NOMO-1 treated with dmso at 0.1 percent for 144 hours (cell line): ENCODE data around the gene AFAP1L1.

Source experiments
- DNase-seq: peaks from one replicate; lab custom pipeline; 2025; ENCODE audit not compliant: unreplicated experiment; lab: John Stamatoyannopoulos, UW

Gene AFAP1L1

DNA sequence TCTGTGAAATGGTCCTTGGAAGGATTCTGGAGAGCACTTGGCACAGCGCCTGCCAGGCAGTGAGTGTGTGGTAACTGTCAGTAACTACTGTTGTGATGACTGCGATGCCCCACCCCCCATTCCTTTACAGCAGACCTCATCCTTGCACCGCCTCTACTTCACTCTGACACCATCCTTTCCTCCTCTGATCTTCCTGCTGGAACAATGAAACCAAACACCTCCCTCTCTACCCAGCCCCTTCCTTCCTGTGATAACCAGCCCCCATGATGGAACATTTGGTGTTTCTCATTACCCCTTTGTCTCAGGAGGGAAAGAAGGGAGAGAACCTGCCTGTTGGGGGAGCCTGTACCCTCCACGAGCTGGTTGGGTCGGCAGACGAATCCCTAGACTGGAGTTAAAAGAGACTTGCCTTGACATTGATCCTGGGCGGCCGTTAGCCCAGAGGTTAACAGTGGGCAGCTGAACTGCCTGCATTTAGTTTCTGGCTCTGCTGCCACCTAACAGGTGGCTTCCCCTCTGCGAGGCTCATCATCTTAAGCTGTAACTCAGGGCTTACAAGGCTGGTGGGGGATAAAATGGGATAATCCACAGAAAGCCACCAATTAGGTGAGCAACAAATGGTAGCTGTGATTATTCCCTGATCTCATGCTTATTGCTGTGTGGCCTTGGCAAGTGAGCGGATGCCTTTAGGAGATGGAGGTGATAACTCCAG, 39.4 kb downstream of the AFAP1L1 start:
- no peak for DNase-seq

DNA sequence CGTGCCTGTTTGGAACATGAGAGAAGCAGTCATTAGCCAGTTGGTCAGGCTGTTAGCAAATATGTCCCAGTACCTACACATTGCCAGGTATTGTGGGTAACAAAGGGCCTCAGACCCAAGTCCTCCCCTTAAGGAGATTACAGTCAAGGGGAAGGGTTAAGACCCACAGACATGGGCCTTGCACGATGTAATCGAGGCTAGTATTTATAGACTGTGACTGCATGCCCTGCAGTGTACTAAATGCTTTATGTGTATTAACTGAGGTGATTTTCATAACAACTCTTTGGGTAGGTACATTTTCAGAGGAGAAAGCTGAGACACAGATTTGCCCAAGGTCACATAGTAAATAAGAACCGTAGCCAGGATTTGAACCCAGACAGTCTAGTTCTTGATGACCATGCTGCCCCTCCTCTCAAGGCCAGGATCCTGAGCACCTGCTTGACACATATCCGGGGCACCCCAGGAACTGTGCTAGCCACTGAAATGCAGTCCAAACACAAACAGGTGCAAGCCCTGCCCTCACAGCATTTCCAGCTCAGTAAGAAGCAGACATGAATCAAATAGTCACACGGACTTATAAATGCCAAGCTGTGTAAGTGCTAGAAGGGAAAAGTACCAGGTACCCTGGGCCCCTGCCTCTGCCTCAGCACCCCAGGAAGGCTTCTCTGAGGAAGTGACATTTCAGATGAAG, 41.6 kb downstream of the AFAP1L1 start:
- DNase-seq: no peak

DNA sequence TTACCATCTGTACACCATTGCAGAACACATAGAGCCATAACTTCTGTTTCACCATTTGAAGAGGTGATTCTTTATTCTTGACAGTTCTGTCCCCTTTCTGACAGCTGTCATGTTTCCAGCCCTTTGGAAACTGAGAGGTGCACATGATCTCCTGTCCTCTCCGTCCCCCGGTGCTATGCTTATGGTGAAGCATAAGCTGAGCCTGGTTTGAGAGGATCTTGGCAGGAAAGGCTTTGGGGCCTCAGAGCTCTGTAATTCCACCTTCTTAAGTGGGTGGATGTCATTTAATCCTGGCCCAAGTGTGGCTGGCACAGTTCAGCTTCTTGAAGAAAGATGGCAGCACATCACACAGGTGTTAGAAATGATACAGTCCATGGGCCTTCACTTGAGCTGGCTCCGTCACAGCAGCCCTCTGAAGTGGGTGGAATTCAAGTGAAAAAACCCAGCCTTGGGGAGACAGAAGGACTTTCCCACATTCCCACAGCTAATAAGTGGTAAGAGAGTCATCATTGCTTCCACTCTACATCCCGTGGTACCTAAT, 43.0 kb downstream of the AFAP1L1 start:
- DNase-seq: no peak

DNA sequence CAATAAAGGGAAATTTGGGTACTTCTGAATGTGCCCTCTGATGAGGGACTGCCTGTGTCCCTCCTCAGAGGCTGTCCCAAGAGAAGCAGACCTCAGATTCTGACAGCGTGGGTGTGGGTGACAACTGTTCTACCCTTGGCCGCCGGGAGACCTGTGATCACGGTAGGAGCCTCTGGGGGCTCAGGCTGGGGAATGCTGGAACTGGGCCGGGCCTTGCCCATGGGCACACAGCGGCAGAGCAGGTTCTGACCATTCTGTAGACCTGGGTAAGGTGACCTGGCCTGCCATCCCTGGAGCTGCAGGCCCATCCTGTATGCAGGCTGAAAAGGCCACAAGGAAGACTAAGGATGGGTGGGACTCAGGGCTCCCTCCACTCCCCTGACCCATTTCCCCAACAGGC, 44.1 kb downstream of the AFAP1L1 start:
- DNase-seq: no peak

DNA sequence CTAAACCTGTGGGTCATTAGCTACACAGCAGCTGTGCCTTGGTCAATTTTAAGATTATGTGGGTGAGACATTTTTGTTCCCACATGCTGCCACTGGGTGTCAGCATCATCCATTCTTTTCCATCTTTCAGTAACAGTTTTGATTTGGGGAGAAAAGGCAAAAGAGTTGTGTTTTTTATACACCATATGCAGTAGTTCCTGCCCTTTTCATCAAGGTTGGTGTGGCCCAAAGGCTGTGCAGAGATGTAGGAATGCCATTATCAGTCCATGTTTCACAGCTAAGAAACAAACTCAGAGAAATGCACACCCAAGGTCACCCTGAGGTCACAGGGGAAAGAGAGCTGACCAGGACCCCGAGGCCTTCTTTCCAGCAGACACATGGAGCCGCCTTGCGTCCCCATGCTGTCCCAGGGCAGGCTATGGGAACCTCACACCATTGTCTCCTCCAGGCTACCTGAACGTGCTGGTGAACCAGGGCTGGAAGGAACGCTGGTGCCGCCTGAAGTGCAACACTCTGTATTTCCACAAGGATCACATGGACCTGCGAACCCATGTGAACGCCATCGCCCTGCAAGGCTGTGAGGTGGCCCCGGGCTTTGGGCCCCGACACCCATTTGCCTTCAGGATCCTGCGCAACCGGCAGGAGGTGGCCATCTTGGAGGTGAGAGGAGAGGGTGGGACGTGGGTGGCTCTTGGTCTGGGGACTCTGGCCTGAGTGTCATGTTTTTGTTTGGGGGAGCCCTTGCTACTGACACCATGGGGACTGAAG, 45.8 kb downstream of the AFAP1L1 start:
- peak; percentile 16 for DNase-seq

DNA sequence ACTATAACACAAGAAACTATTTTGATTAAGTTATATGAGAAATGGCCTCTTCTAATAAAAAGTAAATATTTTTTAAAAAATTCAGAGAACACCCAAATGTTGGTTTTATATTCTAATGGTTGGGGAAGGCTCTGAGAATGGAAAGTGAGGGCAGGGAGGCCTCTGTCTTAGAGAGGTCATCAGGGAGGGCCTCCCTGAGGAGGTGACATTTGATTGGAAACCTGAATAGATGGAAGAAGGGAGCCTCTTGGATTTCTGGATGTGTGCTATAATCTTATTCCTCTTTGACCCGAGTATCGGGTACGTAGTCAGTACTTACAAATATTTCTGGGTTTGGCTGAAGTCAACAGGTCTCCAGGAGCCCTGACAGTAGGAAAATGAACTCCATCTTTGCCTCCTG, 47.5 kb downstream of the AFAP1L1 start:
- DNase-seq: no peak

DNA sequence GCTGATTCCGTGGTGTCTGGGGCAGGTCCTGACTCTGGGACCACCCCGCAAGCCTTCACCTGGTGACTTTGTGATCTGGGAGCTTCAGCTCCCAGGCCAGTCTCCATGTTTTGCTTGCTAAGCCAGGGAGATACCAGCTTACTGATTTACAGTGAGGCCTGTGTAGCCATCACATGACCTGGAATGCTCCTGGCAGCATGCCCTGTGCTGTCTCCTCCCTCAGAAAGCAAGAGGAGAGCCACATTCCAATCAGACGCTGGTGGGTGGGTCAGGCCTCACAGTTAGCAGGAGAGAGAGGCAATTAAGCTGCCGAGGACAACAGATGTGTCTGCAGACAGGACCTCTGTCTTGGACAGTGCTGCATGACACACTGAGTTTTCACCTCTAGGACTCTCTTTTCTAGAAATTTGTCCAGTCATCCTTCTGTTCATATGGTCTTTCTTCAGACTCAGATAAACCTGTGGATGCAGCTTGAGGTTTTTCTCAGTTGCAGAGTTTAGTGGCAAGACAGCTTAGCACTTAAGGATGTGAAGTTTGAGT, 49.2 kb downstream of the AFAP1L1 start:
- no peak for DNase-seq

DNA sequence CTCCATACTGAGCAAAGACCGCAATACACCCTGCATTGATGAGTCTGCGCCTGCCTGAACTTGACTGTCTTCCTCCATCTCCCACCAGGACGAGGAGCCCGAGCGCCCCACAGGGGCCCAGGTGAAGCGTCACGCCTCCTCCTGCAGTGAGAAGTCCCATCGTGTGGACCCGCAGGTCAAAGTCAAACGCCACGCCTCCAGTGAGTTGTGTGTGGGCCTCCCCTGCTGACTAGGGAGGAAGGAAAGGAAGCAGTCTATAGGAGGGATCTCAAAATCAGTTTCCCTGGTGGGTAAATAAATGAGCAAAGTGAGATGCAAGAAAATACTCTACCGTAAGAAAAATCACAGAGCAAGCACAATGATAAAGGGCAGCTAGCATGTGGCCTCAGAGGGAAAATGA, 50.9 kb downstream of the AFAP1L1 start:
- DNase-seq: no peak

DNA sequence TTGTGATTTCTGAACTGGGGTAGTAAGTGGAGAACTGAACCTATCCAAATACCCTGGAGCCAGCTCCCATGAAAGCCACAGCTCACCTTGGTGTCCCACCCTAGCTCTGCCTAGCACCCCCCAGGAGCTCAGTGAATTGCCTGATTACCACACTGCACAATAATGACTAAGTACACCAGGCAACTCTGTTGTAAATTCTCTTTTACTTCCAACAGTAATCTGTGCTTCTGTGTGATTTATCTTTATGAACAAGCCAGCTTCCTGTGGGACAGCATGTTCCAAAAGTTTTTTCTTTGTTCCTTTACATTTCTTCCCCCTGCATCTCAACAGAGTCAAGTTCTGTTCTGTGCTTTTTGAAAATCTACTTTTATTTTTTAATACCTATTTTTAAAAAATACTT, 51.6 kb downstream of the AFAP1L1 start:
- DNase-seq: no peak

DNA sequence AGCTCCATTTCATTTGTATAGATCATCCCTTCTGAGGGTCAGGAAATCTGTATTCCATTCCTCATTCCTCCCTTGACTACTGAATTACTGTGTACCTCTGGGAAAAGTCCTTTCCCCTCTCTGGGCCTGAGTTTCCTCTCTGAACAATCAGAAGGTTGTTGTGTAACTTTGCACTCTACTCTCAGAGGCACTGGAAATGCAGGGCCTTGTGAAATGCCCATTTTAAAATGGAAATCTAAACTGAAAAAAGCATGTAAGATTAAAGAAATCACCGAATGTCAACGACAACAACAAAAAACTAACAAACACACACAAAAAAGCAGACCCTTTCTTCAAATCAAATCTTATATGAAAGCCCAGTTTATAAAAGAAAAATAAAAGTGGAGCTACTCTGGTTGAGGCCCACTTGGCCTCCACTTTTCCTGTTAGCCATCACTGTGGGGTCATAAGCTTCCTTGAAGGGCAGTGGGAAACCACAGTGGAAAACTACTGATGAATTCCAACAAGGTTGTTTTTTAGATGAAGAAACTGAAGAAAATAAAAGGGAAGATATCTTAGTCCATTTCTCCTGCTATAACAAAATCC, 52.1 kb downstream of the AFAP1L1 start:
- no peak for DNase-seq

DNA sequence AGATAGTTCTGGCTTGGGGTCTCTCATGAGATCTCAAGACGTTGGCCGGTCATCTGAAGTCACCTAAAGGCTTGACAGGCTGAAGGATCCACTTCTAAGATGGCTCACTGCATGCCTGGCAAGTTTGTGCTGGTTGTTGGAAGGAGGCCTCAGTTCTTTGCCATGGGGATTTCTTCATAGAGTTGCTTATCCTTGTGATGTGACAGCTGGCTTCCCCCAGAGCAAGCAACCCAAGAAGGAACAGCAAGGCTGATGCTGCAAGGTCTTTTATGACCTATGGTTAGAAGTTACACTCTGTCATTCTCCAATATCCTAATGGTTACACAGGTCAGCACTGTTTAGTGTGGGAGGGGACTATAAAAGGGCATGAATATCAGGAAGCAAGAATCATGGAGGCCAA, 53.0 kb downstream of the AFAP1L1 start:
- DNase-seq: no peak

DNA sequence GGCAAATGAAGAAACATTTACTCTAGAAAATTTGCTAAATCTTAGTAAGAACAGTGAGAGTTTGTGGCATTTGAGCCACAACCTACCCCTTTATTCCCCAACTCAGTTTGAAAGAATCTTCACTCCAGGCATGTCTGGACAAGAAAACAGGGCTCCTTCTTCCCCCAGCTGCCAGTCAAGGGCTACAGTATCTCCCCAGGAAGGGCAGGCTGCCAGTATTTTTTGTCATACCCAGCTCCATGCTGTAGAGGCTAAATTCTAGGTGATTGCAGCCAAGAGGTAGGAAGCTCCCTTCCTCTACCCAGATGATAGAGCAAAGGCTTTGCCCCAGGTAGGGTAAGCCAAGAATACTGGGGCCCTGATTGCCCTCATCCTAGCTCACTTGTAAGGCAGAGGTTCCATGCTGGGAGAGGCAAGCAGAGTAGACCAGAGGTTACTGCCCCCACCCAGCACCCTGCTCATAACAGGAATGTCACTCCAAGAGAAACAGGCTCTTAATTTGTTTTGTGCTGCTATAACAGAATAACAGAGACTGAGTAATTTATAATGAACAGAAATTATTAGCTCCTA, 53.6 kb downstream of the AFAP1L1 start:
- no peak for DNase-seq

DNA sequence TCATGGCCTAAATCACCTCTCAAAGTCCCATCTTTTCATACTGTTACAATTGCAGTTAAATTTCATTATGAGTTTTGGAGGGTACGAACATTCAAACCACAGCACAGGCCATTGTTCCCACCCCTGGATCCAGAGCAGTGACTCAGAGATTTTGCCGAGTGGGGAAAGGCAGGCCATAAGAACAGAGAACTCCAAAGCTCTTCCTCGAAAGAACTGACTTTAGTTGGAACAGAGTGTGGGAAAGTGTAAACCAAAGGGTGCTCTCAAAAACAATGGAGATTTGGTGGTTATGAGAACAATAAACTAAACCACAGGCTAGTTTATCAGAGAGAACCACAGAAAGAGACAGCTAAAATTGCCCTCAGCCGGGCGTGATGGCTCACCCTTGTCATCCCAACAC, 54.2 kb downstream of the AFAP1L1 start:
- no peak for DNase-seq

DNA sequence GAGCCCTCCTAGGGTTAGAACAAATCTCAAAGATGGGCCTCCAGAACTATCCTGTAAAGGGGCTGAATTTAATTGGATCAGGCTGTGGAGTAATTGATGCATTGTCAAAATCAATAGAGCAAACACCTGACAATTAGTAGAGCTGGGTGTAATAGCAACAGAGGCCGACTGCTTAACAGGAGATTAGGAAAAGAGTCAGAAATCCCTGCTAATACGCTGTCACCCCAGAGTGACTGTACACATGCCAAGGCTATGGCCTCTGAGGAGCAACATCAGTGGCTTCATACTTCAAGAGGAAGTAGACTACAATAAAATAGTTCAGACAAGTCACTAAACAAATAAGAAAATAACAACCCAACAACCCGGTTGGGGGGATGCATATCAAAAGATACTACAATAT, 55.0 kb downstream of the AFAP1L1 start:
- no peak for DNase-seq

DNA sequence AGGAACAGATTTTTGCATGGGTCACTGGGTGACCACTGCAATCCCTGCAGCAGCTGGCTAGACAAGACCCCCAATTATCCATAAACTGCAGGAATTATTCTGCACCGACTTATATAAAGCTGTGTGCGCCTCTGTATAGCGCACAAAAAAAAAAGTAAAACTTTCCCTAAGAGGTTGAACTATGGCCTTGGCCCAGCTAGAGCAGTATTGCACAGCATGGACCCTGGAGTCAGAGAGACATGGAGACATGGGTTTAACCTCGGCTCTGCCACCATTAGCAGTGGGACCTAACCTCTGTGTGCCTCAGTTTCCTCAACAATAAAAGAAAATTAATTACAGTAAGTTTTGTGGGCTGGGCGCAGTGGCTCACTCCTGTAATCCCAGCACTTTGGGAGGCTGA, 56.5 kb downstream of the AFAP1L1 start:
- DNase-seq: no peak

DNA sequence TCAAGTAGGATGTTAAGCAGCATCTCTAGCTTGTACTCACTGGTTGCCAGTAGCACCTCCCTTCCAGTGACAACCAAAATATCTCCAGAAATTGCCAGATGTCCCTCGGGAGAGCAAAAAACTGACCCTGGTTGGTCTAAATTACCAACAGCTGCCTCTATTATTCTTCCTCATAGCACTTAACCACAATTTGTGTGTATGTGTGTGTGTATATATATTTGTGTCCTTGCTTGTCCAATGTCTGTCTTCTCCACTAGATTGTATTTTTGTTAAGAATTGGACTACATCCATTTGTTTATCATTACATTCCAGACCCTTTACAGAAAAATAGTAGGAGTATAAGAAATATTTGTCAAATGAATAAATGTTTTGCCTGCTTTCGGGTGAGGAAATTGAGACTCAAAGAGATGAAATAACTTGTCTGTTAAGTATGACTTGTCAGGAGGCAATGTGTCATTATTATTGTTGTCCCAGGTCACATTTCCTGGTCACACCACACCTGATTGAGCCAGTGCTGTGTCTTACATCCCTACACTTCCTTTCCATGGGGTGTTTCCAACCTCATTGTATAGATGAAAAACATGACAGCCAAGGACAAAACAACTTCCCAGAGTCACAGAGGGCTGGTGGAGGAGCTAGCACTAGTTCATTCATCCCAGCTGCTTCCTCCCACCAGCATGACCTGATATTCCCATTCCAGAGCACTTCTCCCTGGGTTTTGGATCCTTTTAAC, 62.2 kb downstream of the AFAP1L1 start:
- DNase-seq: no peak

DNA sequence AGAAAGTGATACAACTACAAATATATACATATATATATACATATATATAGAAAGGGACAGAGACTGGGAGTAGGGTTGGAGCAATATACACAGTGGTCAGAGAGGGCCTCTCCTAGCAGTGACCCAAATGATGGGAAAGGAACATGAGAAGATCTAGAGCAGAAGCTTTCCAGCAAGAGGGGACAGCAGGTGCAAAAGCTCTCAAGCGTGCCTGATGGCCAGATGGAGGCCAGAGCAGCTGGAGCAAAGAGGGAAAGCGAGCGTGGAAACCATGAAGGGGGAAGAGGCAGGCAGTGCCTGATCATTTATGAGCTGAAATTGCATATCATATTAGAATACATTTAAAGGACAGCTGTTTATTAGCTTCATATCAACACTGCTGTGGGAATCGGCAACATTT, 66.1 kb downstream of the AFAP1L1 start:
- DNase-seq: no peak

DNA sequence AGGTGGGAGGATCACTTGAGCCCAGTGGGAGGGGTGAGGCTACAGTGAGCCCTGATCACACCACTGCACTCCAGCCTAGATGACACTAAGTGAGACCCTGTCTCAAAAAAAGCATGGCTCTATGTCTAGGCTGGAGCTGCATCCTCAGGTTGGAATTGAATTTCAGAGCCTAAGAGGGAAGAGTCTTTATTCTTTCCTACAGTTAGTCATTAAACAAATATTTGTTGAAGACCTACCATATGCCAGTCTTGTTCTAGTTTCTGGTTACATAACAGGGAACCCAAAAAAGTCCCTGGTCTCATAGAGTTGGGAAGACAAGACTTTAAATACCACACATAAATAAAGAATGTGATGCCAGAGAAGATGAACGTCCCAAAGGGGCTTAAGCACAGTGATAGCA, 66.7 kb downstream of the AFAP1L1 start:
- no peak for DNase-seq

DNA sequence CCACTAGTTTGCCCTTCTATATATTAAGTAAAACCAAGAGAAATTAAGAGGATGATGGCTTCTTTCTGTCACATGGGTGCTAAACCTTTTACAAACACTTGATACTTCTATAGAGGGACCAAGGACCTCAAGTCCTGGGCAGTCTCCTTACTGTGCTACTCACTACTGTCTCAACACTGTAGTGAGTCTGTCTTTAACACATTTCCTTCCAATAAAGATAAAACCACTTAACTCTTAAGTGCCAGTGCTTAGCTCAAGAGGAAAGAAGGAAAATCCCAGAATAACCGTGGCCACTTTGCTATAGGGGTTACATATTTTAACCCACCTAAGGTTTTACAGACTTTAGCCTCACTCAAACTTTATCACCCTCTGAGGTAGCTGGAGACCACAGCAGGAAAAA, 69.3 kb downstream of the AFAP1L1 start:
- DNase-seq: no peak

DNA sequence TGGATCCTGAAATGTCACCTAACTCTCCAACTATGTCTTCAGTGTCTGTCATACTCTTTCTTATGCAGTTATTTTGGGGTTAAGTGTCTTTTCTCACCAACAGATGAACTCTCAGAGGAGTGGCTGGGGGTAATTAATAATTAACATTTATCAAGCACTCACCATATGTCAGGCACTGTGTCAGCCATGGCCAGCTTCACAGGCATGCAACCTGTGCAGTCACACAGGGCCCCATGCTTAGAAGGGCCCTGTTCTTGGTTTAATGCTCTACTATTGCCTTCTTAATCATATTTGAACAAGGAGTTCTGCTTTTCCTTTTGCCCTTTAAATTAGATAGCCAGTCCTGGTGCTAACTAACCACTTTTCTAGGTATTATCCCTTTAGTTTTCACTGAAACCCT, 70.2 kb downstream of the AFAP1L1 start:
- no peak for DNase-seq
